Prostate gland (tissue), 2 donors: ENCODE data around the gene KIAA1755.

Experiments
- POLR2A ChIP-seq: fragments of 450-650 bp; IDR thresholded peaks from one replicate; pipeline ENCODE4 v1.6.1; 2016; ENCODE audit warnings: antibody characterized with exemption, mild to moderate bottlenecking
- TF ChIP-seq, protein P1 (sequence below), 4 experiments: fragments of 200-600 bp in 2 of 4; fragments of 450-650 bp in 2 of 4; sonication (generic) in 2 of 4; IDR thresholded peaks; 1 replicate in 3 of 4; 2 replicates in 1 of 4; pipeline ENCODE4 v1.5.1; 2016 to 2019; ENCODE audit warnings: antibody characterized with exemption in 4 of 4, mild to moderate bottlenecking in 2 of 4, moderate library complexity in 2 of 4

- TF ChIP-seq, protein P1, sequence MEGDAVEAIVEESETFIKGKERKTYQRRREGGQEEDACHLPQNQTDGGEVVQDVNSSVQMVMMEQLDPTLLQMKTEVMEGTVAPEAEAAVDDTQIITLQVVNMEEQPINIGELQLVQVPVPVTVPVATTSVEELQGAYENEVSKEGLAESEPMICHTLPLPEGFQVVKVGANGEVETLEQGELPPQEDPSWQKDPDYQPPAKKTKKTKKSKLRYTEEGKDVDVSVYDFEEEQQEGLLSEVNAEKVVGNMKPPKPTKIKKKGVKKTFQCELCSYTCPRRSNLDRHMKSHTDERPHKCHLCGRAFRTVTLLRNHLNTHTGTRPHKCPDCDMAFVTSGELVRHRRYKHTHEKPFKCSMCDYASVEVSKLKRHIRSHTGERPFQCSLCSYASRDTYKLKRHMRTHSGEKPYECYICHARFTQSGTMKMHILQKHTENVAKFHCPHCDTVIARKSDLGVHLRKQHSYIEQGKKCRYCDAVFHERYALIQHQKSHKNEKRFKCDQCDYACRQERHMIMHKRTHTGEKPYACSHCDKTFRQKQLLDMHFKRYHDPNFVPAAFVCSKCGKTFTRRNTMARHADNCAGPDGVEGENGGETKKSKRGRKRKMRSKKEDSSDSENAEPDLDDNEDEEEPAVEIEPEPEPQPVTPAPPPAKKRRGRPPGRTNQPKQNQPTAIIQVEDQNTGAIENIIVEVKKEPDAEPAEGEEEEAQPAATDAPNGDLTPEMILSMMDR (IDR thresholded peaks at IDR 0.05): no peak
- TF ChIP-seq POLR2A: no peak
These were observed 534 bp downstream of the KIAA1755 start for GRCh38 chr20:38260025-38260377.
